ENCODE data around the gene EXOC4.

The EXOC4 gene

GRCh38 chr7:133805426-133805825 is 552.5 kb downstream of the EXOC4 start:
- no peak for TF ChIP-seq EZH2phosphoT487 (IDR thresholded peaks at IDR 0.05; ENCODE audit: borderline replicate concordance)
- TF ChIP-seq CTCF (conservative IDR thresholded peaks at IDR 0.05; ENCODE audit: low read length), result no peak
- Histone ChIP-seq H3K4me1 (ENCODE audit: insufficient read depth, low read length, poor library complexity, severe bottlenecking) (peaks cover 9% of the 10 kb centered on the region), H3K9ac (ENCODE audit: low read depth, low read length, poor library complexity, severe bottlenecking) (no peak overlapping the region), H4K20me1 (ENCODE audit: insufficient read depth, low read length, poor library complexity, severe bottlenecking) (no peaks in the 10 kb centered on the region), H3K79me2 (ENCODE audit: insufficient read depth, low read length) (no peaks in the 10 kb centered on the region), H3K4me3 (ENCODE audit: low read length, poor library complexity, severe bottlenecking) (no peak overlapping the region), H3K4me2 (ENCODE audit: low read depth, low read length, poor library complexity, severe bottlenecking) (peak overlapping the region; percentile 9), H3K27me3 (ENCODE audit: insufficient read depth, low read length, poor library complexity, severe bottlenecking) (no peaks in the 10 kb centered on the region), H3K9me3 (ENCODE audit: insufficient read depth, low read depth, low read length) (no peaks in the 10 kb centered on the region), H2AFZ (ENCODE audit: low read length) (no peak overlapping the region), H3F3A (ENCODE audit: low read depth) (no peaks in the 10 kb centered on the region), H3K36me3 (ENCODE audit: insufficient read depth, low read length) (no peaks in the 10 kb centered on the region), H3K9me2 (replicated peaks; ENCODE audit: low read depth, low read length) (no peaks in the 10 kb centered on the region)

- TF ChIP-seq EZH2phosphoT487 (IDR thresholded peaks at IDR 0.05; ENCODE audit: borderline replicate concordance) (no peak), CTCF (conservative IDR thresholded peaks at IDR 0.05; ENCODE audit: low read length) (no peak)
- peaks cover 9% of the 10 kb centered on the region for H3K4me1 ChIP-seq (ENCODE audit: insufficient read depth, low read length, poor library complexity, severe bottlenecking)
Observed at GRCh38 chr7:133807624-133808492, 555.0 kb downstream of the EXOC4 start.

GRCh38 chr7:133808493-133808866 is 555.6 kb downstream of the EXOC4 start:
- H3K9me3 ChIP-seq (ENCODE audit: insufficient read depth, low read depth, low read length), result no peaks in the 10 kb centered on the region
- H3K4me3 ChIP-seq (ENCODE audit: low read length, poor library complexity, severe bottlenecking), result no peak overlapping the region
- H3K4me2 ChIP-seq (ENCODE audit: low read depth, low read length, poor library complexity, severe bottlenecking), result no peak overlapping the region
- no peak overlapping the region for H3K9ac ChIP-seq (ENCODE audit: low read depth, low read length, poor library complexity, severe bottlenecking)
- H4K20me1 ChIP-seq (ENCODE audit: insufficient read depth, low read length, poor library complexity, severe bottlenecking), result no peaks in the 10 kb centered on the region
- no peaks in the 10 kb centered on the region for H3K27me3 ChIP-seq (ENCODE audit: insufficient read depth, low read length, poor library complexity, severe bottlenecking)
- H3K9me2 ChIP-seq (replicated peaks; ENCODE audit: low read depth, low read length), result no peaks in the 10 kb centered on the region
- H3K4me1 ChIP-seq (ENCODE audit: insufficient read depth, low read length, poor library complexity, severe bottlenecking), result peaks cover 11% of the 10 kb centered on the region
- H3K79me2 ChIP-seq (ENCODE audit: insufficient read depth, low read length), result no peaks in the 10 kb centered on the region
- no peak for TF ChIP-seq EZH2phosphoT487 (IDR thresholded peaks at IDR 0.05; ENCODE audit: borderline replicate concordance)
- TF ChIP-seq CTCF (conservative IDR thresholded peaks at IDR 0.05; ENCODE audit: low read length), result no peak
- 0 out of 2 replicates have a peak, but pooled peaks cover 2% of the 10 kb centered on the region for H3F3A ChIP-seq (ENCODE audit: low read depth)
- no peaks in the 10 kb centered on the region for H3K36me3 ChIP-seq (ENCODE audit: insufficient read depth, low read length)
- no peak overlapping the region for H2AFZ ChIP-seq (ENCODE audit: low read length)

More at GRCh38 chr7:133807624-133808492, 555.0 kb downstream of the EXOC4 start:
- Histone ChIP-seq H3K79me2 (ENCODE audit: insufficient read depth, low read length) (no peaks in the 10 kb centered on the region), H3K9me3 (ENCODE audit: insufficient read depth, low read depth, low read length) (no peaks in the 10 kb centered on the region), H4K20me1 (ENCODE audit: insufficient read depth, low read length, poor library complexity, severe bottlenecking) (no peaks in the 10 kb centered on the region), H3K4me2 (ENCODE audit: low read depth, low read length, poor library complexity, severe bottlenecking) (no peak overlapping the region), H3K36me3 (ENCODE audit: insufficient read depth, low read length) (no peaks in the 10 kb centered on the region), H3K9me2 (replicated peaks; ENCODE audit: low read depth, low read length) (no peaks in the 10 kb centered on the region), H3K27me3 (ENCODE audit: insufficient read depth, low read length, poor library complexity, severe bottlenecking) (no peaks in the 10 kb centered on the region), H2AFZ (ENCODE audit: low read length) (no peak overlapping the region), H3F3A (ENCODE audit: low read depth) (no peaks in the 10 kb centered on the region), H3K9ac (ENCODE audit: low read depth, low read length, poor library complexity, severe bottlenecking) (no peak overlapping the region), H3K4me3 (ENCODE audit: low read length, poor library complexity, severe bottlenecking) (no peak overlapping the region)
